ENCODE results near the gene LRSAM1.

Gene LRSAM1

GRCh38 chr9:127548352-127548881, 97.1 kb downstream of the LRSAM1 start:
- DNase-seq, result no peak

GRCh38 chr9:127549218-127549617, 97.9 kb downstream of the LRSAM1 start:
- no peak for DNase-seq

DNA sequence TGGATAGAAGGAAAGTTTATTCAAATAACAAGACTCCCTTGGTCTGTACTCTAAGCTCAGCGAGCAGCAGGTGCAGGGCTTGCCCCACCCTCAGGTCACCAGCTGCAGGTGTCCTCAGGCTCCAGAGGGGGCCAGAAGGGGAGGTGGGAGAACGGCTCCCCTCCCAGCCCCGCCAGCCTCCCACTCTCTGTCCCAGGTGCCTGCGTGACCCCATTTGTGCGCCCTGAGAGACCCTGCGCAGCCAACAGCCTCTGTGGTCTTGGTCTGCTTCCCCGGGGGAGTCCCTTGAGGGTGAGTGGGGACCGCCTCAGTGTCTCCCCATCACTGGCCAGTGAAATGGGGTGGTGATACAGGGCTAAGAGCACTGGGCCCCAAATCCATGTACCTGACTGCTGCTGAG, 98.4 kb downstream of the LRSAM1 start:
- no peak for DNase-seq

GRCh38 chr9:127550282-127550681, 99.0 kb downstream of the LRSAM1 start:
- no peak for DNase-seq

- no peak for DNase-seq
Observed at GRCh38 chr9:127550751-127551150, 99.4 kb downstream of the LRSAM1 start.
